Parathyroid adenoma (tissue), 2 donors: ENCODE results near the gene SORD.
A peak's percentile ranks its signal among the peaks of the same experiment; 100 is the strongest.
"Not testable (repeated sequence)": the region's sequence is repeated elsewhere in the genome, so short reads cannot be mapped to it uniquely, and the experiment has no call there.

Source experiments
- H2AFZ ChIP-seq: fragments of 300-600 bp; sonication (generic); one replicate; pipeline ENCODE4 v1.7.0; 2017; ENCODE audit warnings: antibody characterized with exemption, mild to moderate bottlenecking
- H3K27ac ChIP-seq: fragments of 300-600 bp; sonication (generic); one replicate; pipeline ENCODE4 v1.7.0; 2017
- H3K27me3 ChIP-seq: fragments of 300-600 bp; sonication (generic); one replicate; pipeline ENCODE4 v1.7.0; 2017; ENCODE audit warnings: low read length; ENCODE audit not compliant: control insufficient read depth, insufficient read depth
- H3K36me3 ChIP-seq: fragments of 300-600 bp; sonication (generic); one replicate; pipeline ENCODE4 v1.7.0; 2017; ENCODE audit warnings: low read length; ENCODE audit not compliant: control insufficient read depth, insufficient read depth
- H3K4me1 ChIP-seq: fragments of 300-600 bp; sonication (generic); one replicate; pipeline ENCODE4 v1.7.0; 2017; ENCODE audit warnings: control low read depth
- H3K4me2 ChIP-seq: fragments of 300-600 bp; sonication (generic); one replicate; pipeline ENCODE4 v1.7.0; 2017; ENCODE audit warnings: low read length
- H3K4me3 ChIP-seq: fragments of 300-600 bp; sonication (generic); one replicate; pipeline ENCODE4 v1.7.0; 2017; ENCODE audit warnings: low read depth, low read length
- H3K79me2 ChIP-seq: fragments of 300-600 bp; sonication (generic); one replicate; pipeline ENCODE4 v1.7.0; 2017; ENCODE audit warnings: control low read depth
- H3K9ac ChIP-seq: fragments of 300-600 bp; sonication (generic); one replicate; pipeline ENCODE4 v1.7.0; 2017; ENCODE audit warnings: mild to moderate bottlenecking
- H3K9me3 ChIP-seq: fragments of 300-600 bp; sonication (generic); one replicate; pipeline ENCODE4 v1.7.0; 2017; ENCODE audit warnings: low read length; ENCODE audit not compliant: control insufficient read depth
- TF ChIP-seq, protein P1 (sequence below): fragments of 300-600 bp; sonication (generic); IDR thresholded peaks from one replicate; pipeline ENCODE4 v1.7.0; 2017; ENCODE audit warnings: antibody characterized with exemption, mild to moderate bottlenecking
- donor health status: primary hyperparathyroidism.

The SORD gene

DNA sequence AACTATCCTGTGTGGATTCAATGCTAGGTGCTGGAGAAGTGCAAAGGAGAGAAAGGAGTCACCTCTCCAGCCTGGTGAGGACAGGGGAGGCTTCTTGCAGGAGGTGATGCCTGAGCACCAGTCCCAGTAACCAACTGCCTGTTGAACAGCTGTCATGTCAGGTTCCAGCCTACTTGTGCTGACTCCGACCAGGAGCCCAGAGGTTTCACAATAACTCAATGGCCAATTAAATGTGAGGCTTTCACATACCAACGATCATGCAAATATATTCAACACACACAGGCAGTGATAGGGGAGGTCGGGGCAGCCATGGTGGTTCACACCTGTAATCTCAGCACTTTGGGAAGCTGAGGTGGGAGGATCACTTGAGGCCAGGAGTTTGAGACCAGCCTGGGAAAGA, 7.7 kb downstream of the SORD start:
- Histone ChIP-seq H3K9ac (no peak overlapping the region), H3K27ac (no peak overlapping the region), H3K4me2 (no peak overlapping the region), H3K27me3 (no peaks in the 10 kb centered on the region), H3K9me3 (no peaks in the 10 kb centered on the region), H3K4me3 (no peak overlapping the region), H2AFZ (no peak overlapping the region), H3K4me1 (no peaks in the 10 kb centered on the region), H3K79me2 (no peaks in the 10 kb centered on the region), H3K36me3 (no peaks in the 10 kb centered on the region)
- TF ChIP-seq, protein P1, sequence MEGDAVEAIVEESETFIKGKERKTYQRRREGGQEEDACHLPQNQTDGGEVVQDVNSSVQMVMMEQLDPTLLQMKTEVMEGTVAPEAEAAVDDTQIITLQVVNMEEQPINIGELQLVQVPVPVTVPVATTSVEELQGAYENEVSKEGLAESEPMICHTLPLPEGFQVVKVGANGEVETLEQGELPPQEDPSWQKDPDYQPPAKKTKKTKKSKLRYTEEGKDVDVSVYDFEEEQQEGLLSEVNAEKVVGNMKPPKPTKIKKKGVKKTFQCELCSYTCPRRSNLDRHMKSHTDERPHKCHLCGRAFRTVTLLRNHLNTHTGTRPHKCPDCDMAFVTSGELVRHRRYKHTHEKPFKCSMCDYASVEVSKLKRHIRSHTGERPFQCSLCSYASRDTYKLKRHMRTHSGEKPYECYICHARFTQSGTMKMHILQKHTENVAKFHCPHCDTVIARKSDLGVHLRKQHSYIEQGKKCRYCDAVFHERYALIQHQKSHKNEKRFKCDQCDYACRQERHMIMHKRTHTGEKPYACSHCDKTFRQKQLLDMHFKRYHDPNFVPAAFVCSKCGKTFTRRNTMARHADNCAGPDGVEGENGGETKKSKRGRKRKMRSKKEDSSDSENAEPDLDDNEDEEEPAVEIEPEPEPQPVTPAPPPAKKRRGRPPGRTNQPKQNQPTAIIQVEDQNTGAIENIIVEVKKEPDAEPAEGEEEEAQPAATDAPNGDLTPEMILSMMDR: no peak

DNA sequence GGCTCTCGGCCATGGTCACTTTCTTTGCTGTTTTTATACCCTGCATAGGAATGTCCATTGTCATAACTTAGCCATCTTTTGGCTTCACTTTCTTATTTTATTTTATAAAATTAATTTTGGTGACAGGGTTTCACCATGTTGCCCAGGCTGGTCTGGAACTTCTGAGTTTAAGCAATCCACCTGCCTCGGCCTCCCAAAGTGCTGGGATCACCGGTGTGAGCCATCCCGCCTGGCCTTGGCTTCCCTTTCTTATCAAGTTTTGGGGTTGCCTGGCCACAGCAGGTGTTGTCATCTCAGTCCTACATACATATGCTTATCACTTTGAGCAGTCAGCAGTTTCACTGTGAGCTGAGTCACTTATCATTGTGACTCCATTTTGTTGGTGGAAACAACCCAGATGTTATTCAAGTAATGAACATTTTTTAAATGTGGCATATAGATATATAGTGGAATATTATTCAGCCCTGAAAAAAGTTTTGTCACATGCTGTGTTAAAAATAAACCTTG, 8.6 kb downstream of the SORD start:
- H3K9ac ChIP-seq, H3K9me3 ChIP-seq, H3K4me2 ChIP-seq, H3K27me3 ChIP-seq, H3K79me2 ChIP-seq, H3K4me1 ChIP-seq, H3K36me3 ChIP-seq, H2AFZ ChIP-seq, H3K27ac ChIP-seq, H3K4me3 ChIP-seq: not testable (repeated sequence)

DNA sequence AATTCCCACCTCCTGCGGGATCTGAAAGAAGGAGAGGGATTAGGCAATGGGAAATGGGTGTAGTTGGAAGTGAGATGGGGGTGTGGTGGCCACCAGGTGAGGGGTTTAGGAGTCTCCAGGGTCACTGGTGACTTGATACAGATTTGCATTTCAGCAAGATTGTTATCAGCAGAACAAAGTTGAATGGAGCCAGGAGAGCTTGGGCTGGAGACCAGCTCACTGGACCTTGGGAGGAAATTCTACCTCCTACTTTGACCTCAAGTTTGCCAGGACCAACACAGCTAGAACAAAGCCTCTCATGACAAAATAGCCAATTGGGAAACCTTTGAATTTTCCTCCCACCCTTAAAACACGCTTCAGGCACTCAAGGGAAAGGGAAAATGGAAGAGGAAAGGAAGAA, 9.5 kb downstream of the SORD start:
- not testable (repeated sequence) for H3K9me3 ChIP-seq, H3K4me3 ChIP-seq, H3K9ac ChIP-seq, H3K4me2 ChIP-seq, H3K4me1 ChIP-seq, H3K27me3 ChIP-seq, H3K36me3 ChIP-seq, H2AFZ ChIP-seq, H3K27ac ChIP-seq, H3K79me2 ChIP-seq

DNA sequence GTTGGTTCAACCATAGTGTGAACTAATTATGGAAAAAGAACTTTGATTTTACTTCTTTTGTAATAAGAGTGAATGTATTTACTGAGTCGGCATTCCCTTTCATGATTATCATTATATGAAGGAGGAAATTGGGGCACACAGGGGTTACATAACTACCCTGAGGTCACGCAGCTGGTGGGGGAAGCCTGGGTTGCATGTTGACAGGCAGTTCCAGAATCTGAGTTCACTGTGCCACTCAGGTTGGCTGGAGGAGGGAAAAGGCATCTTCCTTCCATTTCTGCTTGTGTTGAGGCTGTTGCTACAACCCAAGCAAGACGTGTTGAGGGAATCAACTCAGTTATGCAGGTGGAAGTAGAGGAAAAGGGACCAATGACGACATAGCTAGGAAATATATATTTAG, 11.1 kb downstream of the SORD start:
- H2AFZ ChIP-seq, H3K4me2 ChIP-seq, H3K4me1 ChIP-seq, H3K36me3 ChIP-seq, H3K9me3 ChIP-seq, H3K27me3 ChIP-seq, H3K79me2 ChIP-seq, H3K27ac ChIP-seq, H3K4me3 ChIP-seq, H3K9ac ChIP-seq: not testable (repeated sequence)

DNA sequence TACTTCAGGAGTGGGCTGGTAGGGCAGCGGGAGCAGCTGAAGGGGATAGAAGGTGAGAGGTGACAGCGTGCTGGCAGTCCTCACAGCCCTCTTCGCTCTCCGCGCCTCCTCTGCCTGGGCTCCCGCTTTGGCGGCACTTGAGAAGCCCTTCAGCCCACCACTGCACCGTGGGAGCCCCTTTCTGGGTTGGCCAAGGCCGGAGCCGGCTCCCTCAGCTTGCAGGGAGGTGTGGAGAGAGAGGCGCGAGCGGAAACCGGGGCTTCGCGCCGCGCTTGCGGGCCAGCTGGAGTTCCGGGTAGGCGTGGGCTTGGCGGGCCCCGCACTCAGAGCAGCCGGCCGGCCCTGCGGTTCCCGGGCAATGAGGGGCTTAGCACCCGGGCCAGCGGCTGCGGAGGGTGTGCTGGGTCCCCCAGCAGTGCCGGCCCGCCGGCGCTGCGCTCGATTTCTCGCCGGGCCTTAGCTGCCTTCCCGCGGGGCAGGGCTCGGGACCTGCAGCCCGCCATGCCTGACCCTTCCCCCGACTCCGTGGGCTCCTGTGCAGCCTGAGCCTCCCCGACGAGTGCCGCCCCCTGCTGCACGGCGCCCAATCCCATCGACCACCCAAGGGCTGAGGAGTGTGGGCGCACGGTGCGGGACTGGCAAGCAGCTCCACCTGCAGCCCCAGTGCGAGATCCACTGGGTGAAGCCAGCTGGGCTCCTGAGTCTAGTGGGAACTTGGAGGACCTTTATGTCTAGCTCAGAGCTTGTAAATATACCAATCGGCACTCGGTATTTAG, 11.8 kb downstream of the SORD start:
- H3K9ac ChIP-seq, H3K27ac ChIP-seq, H3K4me3 ChIP-seq, H3K4me2 ChIP-seq, H3K79me2 ChIP-seq, H3K36me3 ChIP-seq, H3K27me3 ChIP-seq, H3K9me3 ChIP-seq, H3K4me1 ChIP-seq, H2AFZ ChIP-seq: not testable (repeated sequence)

DNA sequence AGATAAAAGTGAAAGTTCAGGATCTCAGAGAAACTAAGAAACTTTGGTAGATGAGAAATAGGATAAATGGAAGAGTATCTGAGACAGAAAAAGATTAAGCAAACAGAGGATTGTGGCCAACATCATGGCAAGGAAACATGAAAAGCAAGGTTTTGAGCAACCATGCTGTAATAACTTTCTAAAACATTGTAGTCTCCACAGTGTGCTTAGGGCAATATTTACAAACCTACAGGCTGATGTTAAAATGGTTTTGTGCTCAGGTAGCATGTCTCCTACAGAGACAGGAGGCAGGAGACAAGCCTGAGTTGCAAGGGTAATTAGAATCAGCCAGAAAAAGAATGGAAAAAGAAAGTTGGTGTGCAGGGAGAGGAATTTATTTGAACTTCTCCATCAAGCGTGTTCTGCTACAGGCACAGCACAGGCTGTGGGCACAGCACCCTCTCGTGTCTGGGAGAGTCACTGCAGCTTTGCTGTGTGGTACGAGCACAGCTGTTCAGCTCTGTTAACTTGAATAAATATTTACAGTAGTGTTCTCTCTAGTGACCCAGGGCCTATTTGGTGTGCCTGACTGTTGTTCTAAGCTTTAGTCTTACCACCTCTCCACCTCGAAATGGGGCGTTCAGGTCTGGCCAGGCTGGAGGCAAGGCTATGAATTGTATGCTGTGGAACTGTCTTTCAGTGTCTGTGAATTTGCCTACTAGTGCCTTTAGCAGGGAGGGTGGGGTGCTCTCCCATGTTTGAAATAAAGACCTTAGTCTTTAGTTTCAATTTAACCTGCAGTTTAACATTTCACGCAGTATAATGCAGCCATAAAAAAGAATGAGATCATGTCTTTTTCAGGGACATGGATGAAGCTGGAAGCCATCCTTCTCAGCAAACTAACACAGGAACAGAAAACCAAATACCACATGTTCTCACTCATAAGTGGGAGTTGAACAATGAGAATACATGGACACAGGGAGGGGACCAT, 14.1 kb downstream of the SORD start:
- not testable (repeated sequence) for H3K36me3 ChIP-seq, H3K4me2 ChIP-seq, H3K9ac ChIP-seq, H2AFZ ChIP-seq, H3K4me3 ChIP-seq, H3K4me1 ChIP-seq, H3K79me2 ChIP-seq, H3K9me3 ChIP-seq, H3K27ac ChIP-seq, H3K27me3 ChIP-seq
- TF ChIP-seq, protein P1: peak; percentile 71
